Measurements from ENCODE around the gene ITGA4. TPM values are rescaled to one million over a fixed set of nuclear protein-coding genes. Genes with fewer than 3 reads are reported as not detected.

The ITGA4 gene
- total RNA-seq, 4 donors from 2014 or later: 2.2 to 8.4 (median 3.5) TPM

- peaks cover 0 to 8% (median 3%) of the 10 kb centered on the region in 4 donors for H3K4me1 ChIP-seq
- TF ChIP-seq CTCF (IDR thresholded peaks at IDR 0.05) (peak in 2 of 3 experiments; percentile 10 to 13), POLR2AphosphoS5 (IDR thresholded peaks at IDR 0.05) (no peak)
- 63% methylated on average over 3 of the region's 3 CpGs for WGBS
- H3K27me3 ChIP-seq: no peaks in the 10 kb centered on the region
- H3K9me3 ChIP-seq: no peaks in the 10 kb centered on the region
- H3K36me3 ChIP-seq: no peaks in the 10 kb centered on the region
- no peak overlapping the region for H3K4me3 ChIP-seq
- intact Hi-C loops (cut with DNase I): no loop called here
- H3K27ac ChIP-seq (replicated peaks in 1 of 4): no peak overlapping the region
- DNase-seq (ENCODE audit: extremely low spot score): no peak
Observed at GRCh38 chr2:181430406-181431118, 26.6 kb upstream of the ITGA4 start.

- H3K27ac ChIP-seq (replicated peaks in 1 of 4): no peak overlapping the region
- H3K9me3 ChIP-seq: no peaks in the 10 kb centered on the region
- TF ChIP-seq POLR2A (IDR thresholded peaks at IDR 0.05; ENCODE audit: low read depth) (no peak), CTCF (IDR thresholded peaks at IDR 0.05) (no peak), EP300 (IDR thresholded peaks at IDR 0.05) (no peak), POLR2AphosphoS5 (IDR thresholded peaks at IDR 0.05) (no peak)
- no peaks in the 10 kb centered on the region for H3K36me3 ChIP-seq
- H3K27me3 ChIP-seq: no peaks in the 10 kb centered on the region
- H3K4me3 ChIP-seq: no peak overlapping the region
- no peaks in the 10 kb centered on the region for H3K4me1 ChIP-seq
- intact Hi-C loops (cut with DNase I): no loop called here
- no peak for DNase-seq (ENCODE audit: extremely low spot score)
Observed at GRCh38 chr2:181431674-181432073, 25.5 kb upstream of the ITGA4 start.

- intact Hi-C loops (cut with DNase I): no loop called here
- no peaks in the 10 kb centered on the region for H3K36me3 ChIP-seq
Observed at GRCh38 chr2:181438261-181438660, 18.9 kb upstream of the ITGA4 start.

GRCh38 chr2:181440344-181440743 lies 16.8 kb upstream of the ITGA4 start:
- no peaks in the 10 kb centered on the region for H3K36me3 ChIP-seq
- H3K9me3 ChIP-seq: no peaks in the 10 kb centered on the region
- WGBS: 92% methylated on average over 2 of the region's 2 CpGs
- no peaks in the 10 kb centered on the region for H3K4me1 ChIP-seq
- intact Hi-C loops (cut with DNase I): no loop called here
- no peak overlapping the region for H3K4me3 ChIP-seq
- no peak for TF ChIP-seq POLR2AphosphoS5 (IDR thresholded peaks at IDR 0.05)
- no peak for TF ChIP-seq POLR2A (IDR thresholded peaks at IDR 0.05; ENCODE audit: low read depth)
- no peak for TF ChIP-seq CTCF (IDR thresholded peaks at IDR 0.05)
- TF ChIP-seq EP300 (IDR thresholded peaks at IDR 0.05): no peak
- H3K27me3 ChIP-seq: no peaks in the 10 kb centered on the region
- no peak overlapping the region for H3K27ac ChIP-seq (replicated peaks in 1 of 4)
- no peak for DNase-seq (ENCODE audit: extremely low spot score)

More at GRCh38 chr2:181438261-181438660, 18.9 kb upstream of the ITGA4 start:
- no peaks in the 10 kb centered on the region for H3K4me1 ChIP-seq
- H3K4me3 ChIP-seq: no peak overlapping the region
- DNase-seq (ENCODE audit: extremely low spot score): no peak
- WGBS: 58% methylated on average over 1 of the region's 1 CpG
- no peaks in the 10 kb centered on the region for H3K9me3 ChIP-seq
- no peaks in the 10 kb centered on the region for H3K27me3 ChIP-seq
- no peak overlapping the region for H3K27ac ChIP-seq (replicated peaks in 1 of 4)
- TF ChIP-seq POLR2AphosphoS5 (IDR thresholded peaks at IDR 0.05): no peak
- TF ChIP-seq EP300 (IDR thresholded peaks at IDR 0.05): no peak
- no peak for TF ChIP-seq POLR2A (IDR thresholded peaks at IDR 0.05; ENCODE audit: low read depth)
- TF ChIP-seq CTCF (IDR thresholded peaks at IDR 0.05): no peak

GRCh38 chr2:181440919-181441318 lies 16.3 kb upstream of the ITGA4 start:
- WGBS: 59% methylated on average over 3 of the region's 3 CpGs
- no peak for TF ChIP-seq CTCF (IDR thresholded peaks at IDR 0.05)
- TF ChIP-seq EP300 (IDR thresholded peaks at IDR 0.05): no peak
- no peak for TF ChIP-seq POLR2AphosphoS5 (IDR thresholded peaks at IDR 0.05)
- no peak for TF ChIP-seq POLR2A (IDR thresholded peaks at IDR 0.05; ENCODE audit: low read depth)
- intact Hi-C loops (cut with DNase I): no loop called here
- DNase-seq (ENCODE audit: extremely low spot score): no peak
- Histone ChIP-seq H3K36me3 (no peaks in the 10 kb centered on the region), H3K9me3 (no peaks in the 10 kb centered on the region), H3K27ac (replicated peaks in 1 of 4) (no peak overlapping the region), H3K4me1 (no peaks in the 10 kb centered on the region), H3K4me3 (no peak overlapping the region), H3K27me3 (no peaks in the 10 kb centered on the region)

Measured in esophagus muscularis mucosa (tissue), 4 donors.